DND-41 (cell line): ENCODE data around the gene P2RY2.

Experiments used
- ATAC-seq: fragments of 200-7000 bp; cut with Tn5 transposase; 3 replicates; pipeline ENCODE4 v1.9.1; 2021; ENCODE audit warnings: low read depth; ENCODE audit not compliant: insufficient read depth
- DNase-seq: peaks from one replicate; pipeline ENCODE4 v3.0.0-alpha.2; 2020
- H2AFZ ChIP-seq: 2 replicates; pipeline ENCODE4 v1.6.0; 2012; ENCODE audit warnings: low read depth, low read length
- H3K27ac ChIP-seq: 2 replicates; pipeline ENCODE4 v1.5.1; 2012; ENCODE audit warnings: low read length, inconsistent platforms
- H3K27me3 ChIP-seq: fragments of 200-600 bp; sonication (generic); 2 replicates; pipeline ENCODE4 v1.6.0; 2012; ENCODE audit warnings: low read length, mild to moderate bottlenecking, inconsistent platforms; ENCODE audit not compliant: insufficient read depth, poor library complexity
- H3K36me3 ChIP-seq: 2 replicates; pipeline ENCODE4 v1.5.1; 2012; ENCODE audit warnings: low read length, inconsistent platforms; ENCODE audit not compliant: insufficient read depth
- H3K4me1 ChIP-seq: 2 replicates; pipeline ENCODE4 v1.5.1; 2012; ENCODE audit warnings: mild to moderate bottlenecking, low read length; ENCODE audit not compliant: insufficient read depth
- H3K4me2 ChIP-seq: 2 replicates; pipeline ENCODE4 v1.6.0; 2012; ENCODE audit warnings: mild to moderate bottlenecking, moderate library complexity, low read length, inconsistent platforms; ENCODE audit not compliant: insufficient read depth
- H3K4me3 ChIP-seq, 2 experiments: fragments of 200-600 bp in 1 of 2; shearing (Covaris generic) in 1 of 2; 2 replicates each; pipeline ENCODE4 v1.5.1; 2012 to 2016; ENCODE audit warnings: inconsistent platforms in 2 of 2, low read length in 2 of 2, mild to moderate bottlenecking in 2 of 2, low read depth in 1 of 2, moderate library complexity in 1 of 2
- H3K79me2 ChIP-seq: 2 replicates; pipeline ENCODE4 v1.6.0; 2012; ENCODE audit warnings: low read length, inconsistent platforms; ENCODE audit not compliant: insufficient read depth
- H3K9ac ChIP-seq: 2 replicates; pipeline ENCODE4 v1.6.0; 2012; ENCODE audit warnings: low read depth, mild to moderate bottlenecking, inconsistent platforms, low read length, moderate library complexity
- H3K9me3 ChIP-seq: 2 replicates; pipeline ENCODE4 v1.5.1; 2012; ENCODE audit warnings: low read length, moderate library complexity, mild to moderate bottlenecking, inconsistent platforms; ENCODE audit not compliant: insufficient read depth, severe bottlenecking
- H4K20me1 ChIP-seq: 2 replicates; pipeline ENCODE4 v1.6.0; 2012; ENCODE audit warnings: low read length; ENCODE audit not compliant: insufficient read depth
- EZH2 ChIP-seq: IDR thresholded peaks from 3 replicates; pipeline ENCODE4 v1.6.1; 2012; ENCODE audit warnings: borderline replicate concordance, low read depth, mild to moderate bottlenecking, moderate library complexity, low read length, inconsistent platforms; ENCODE audit not compliant: severe bottlenecking
- TF ChIP-seq, protein P1 (sequence below): IDR thresholded peaks from 2 replicates; pipeline ENCODE4 v1.5.1; 2012; ENCODE audit warnings: borderline replicate concordance, low read length, moderate library complexity, mild to moderate bottlenecking; ENCODE audit not compliant: poor library complexity, severe bottlenecking; ENCODE audit errors: extremely low read depth

The P2RY2 gene

DNA sequence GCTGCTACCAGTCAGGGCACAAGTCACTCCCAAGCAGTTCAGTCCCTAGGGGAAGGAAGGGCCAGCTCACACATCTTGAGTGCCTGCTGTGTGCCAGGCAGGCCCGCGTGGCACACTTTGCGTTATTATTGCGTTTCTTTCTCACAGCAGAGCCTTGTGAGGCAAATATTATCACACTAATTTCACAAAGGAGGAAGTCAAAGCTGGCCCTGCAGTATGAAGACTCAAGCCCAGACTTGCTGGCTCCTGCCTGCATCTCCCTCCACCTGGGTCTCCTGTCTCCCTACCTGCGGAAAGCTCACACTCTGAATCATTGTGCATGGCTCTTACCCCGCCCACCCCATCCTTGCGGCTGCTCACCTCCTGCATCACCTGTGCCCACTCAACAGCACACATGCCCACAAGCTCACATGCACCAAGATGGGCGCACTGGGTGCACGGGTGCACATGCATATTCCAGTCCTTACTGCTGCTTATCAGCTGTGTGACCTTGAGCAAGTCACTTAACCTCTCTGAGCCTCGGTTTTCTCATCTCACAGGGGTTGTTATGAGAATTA lies 31.7 kb upstream of the P2RY2 start:
- H3K36me3 ChIP-seq = no peaks in the 10 kb centered on the region
- TF ChIP-seq, protein P1, sequence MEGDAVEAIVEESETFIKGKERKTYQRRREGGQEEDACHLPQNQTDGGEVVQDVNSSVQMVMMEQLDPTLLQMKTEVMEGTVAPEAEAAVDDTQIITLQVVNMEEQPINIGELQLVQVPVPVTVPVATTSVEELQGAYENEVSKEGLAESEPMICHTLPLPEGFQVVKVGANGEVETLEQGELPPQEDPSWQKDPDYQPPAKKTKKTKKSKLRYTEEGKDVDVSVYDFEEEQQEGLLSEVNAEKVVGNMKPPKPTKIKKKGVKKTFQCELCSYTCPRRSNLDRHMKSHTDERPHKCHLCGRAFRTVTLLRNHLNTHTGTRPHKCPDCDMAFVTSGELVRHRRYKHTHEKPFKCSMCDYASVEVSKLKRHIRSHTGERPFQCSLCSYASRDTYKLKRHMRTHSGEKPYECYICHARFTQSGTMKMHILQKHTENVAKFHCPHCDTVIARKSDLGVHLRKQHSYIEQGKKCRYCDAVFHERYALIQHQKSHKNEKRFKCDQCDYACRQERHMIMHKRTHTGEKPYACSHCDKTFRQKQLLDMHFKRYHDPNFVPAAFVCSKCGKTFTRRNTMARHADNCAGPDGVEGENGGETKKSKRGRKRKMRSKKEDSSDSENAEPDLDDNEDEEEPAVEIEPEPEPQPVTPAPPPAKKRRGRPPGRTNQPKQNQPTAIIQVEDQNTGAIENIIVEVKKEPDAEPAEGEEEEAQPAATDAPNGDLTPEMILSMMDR = no peak
- no peak for TF ChIP-seq EZH2
- no peaks in the 10 kb centered on the region for H4K20me1 ChIP-seq
- peaks cover 7% of the 10 kb centered on the region for H3K27me3 ChIP-seq
- no peaks in the 10 kb centered on the region for H3K9me3 ChIP-seq
- H3K4me3 ChIP-seq = no peak overlapping the region
- no peak overlapping the region for H3K27ac ChIP-seq
- H3K9ac ChIP-seq = no peak overlapping the region
- ATAC-seq (no peak), DNase-seq (no peak)
- H3K79me2 ChIP-seq = no peaks in the 10 kb centered on the region
- no peak overlapping the region for H2AFZ ChIP-seq
- H3K4me2 ChIP-seq = no peak overlapping the region
- H3K4me1 ChIP-seq = no peaks in the 10 kb centered on the region

DNA sequence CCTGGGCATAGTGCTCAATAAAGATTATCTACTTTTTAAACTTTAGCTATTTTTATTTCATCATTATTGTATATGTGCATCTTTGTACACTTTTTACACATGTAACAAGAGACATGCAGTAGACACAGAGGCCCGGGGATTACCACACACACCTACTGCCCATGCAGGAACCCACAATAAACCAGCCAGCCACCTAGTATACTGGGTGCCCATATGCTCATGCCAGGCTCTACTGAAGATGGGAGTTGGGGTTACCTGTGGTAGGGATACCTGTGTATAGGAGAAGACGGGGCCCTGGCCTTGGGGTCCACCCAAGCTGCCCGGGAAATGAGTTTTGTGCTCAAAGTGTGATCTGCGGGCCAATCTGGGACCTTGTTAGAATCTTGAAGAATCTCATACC lies 31.2 kb upstream of the P2RY2 start:
- Histone ChIP-seq H3K9ac (no peak overlapping the region), H3K36me3 (no peaks in the 10 kb centered on the region), H3K4me1 (no peaks in the 10 kb centered on the region), H3K4me3 (no peak overlapping the region), H3K27me3 (peaks cover 7% of the 10 kb centered on the region), H2AFZ (no peak overlapping the region), H3K4me2 (no peak overlapping the region), H3K27ac (no peak overlapping the region), H3K9me3 (no peaks in the 10 kb centered on the region), H4K20me1 (no peaks in the 10 kb centered on the region), H3K79me2 (no peaks in the 10 kb centered on the region)
- TF ChIP-seq EZH2 = no peak
- TF ChIP-seq, protein P1 = no peak
- ATAC-seq = no peak
- no peak for DNase-seq

DNA sequence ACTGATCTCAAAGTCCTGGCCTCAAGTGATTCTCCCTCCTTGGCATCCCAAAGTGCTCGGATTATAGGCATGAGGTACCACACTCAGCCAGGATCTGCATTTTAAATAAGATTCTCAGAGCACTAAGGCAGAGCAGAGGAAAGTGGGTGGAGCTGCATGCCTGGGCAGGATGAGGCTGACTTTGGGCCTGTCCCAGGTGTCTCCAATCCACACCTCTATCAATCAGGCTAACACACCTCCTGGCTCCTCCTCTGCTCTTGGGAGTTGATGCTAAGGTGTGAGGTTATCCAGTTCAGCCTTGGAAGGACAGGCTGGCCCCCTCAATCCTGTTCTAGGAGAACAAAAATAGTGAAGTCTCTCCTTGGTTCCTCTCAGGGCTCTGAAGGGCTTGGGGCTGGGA lies 30.2 kb upstream of the P2RY2 start:
- TF ChIP-seq, protein P1 = no peak
- no peak overlapping the region for H3K4me2 ChIP-seq
- H3K27me3 ChIP-seq = peaks cover 4% of the 10 kb centered on the region
- H3K36me3 ChIP-seq = no peaks in the 10 kb centered on the region
- H3K79me2 ChIP-seq = no peaks in the 10 kb centered on the region
- no peak overlapping the region for H3K4me3 ChIP-seq
- no peak overlapping the region for H3K9ac ChIP-seq
- no peak overlapping the region for H3K27ac ChIP-seq
- H3K9me3 ChIP-seq = no peaks in the 10 kb centered on the region
- ATAC-seq = no peak
- H4K20me1 ChIP-seq = no peaks in the 10 kb centered on the region
- no peak for DNase-seq
- H2AFZ ChIP-seq = no peak overlapping the region
- H3K4me1 ChIP-seq = no peaks in the 10 kb centered on the region

DNA sequence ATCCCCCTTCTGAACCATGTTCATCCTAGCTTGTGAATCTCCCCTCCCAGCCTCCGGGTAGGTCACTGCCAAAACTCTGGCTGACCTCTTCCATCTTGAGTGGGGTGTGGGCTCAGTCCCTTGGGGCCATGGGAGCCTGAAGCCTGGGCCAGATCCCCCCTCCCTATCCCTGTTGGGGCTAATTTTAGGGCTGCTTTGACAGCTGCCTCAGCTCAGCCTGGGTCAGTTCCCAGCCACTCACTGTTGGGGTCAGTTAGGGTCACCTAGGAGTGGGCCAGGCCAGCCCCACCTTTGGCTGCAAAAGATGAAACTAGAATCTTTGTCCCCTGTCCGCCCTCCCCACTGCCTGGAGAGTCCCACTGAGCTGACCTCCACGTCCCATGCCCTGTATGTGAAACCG lies 29.8 kb upstream of the P2RY2 start:
- TF ChIP-seq EZH2 = no peak
- TF ChIP-seq, protein P1 = no peak
- Histone ChIP-seq H3K4me2 (no peak overlapping the region), H3K27ac (no peak overlapping the region), H3K27me3 (peaks cover 1% of the 10 kb centered on the region), H3K4me1 (no peaks in the 10 kb centered on the region), H3K36me3 (no peaks in the 10 kb centered on the region), H3K4me3 (no peak overlapping the region), H2AFZ (no peak overlapping the region), H4K20me1 (no peaks in the 10 kb centered on the region), H3K9ac (no peak overlapping the region), H3K79me2 (no peaks in the 10 kb centered on the region), H3K9me3 (no peaks in the 10 kb centered on the region)
- DNase-seq (no peak), ATAC-seq (no peak)
